Transverse colon (tissue), 4 donors: ENCODE measurements around the gene CDH24.

Source experiments
- POLR2AphosphoS5 ChIP-seq, 3 donors: sonication (generic); formaldehyde crosslinking; IDR thresholded peaks; one replicate each; pipeline ENCODE4 v1.6.1; 2016; ENCODE audit warnings: antibody characterized with exemption in 3 of 3
- TF ChIP-seq, protein P1 (sequence below), 5 experiments: fragments of 200-600 bp in 3 of 5; fragments of 450-650 bp in 2 of 5; sonication (generic) in 3 of 5; IDR thresholded peaks; 1 replicate in 2 of 5; 2 replicates in 3 of 5; pipeline ENCODE4 v1.5.1; 2016 to 2017; ENCODE audit warnings: antibody characterized with exemption in 5 of 5, inconsistent platforms in 3 of 5, mild to moderate bottlenecking in 2 of 5, moderate library complexity in 1 of 5

DNA sequence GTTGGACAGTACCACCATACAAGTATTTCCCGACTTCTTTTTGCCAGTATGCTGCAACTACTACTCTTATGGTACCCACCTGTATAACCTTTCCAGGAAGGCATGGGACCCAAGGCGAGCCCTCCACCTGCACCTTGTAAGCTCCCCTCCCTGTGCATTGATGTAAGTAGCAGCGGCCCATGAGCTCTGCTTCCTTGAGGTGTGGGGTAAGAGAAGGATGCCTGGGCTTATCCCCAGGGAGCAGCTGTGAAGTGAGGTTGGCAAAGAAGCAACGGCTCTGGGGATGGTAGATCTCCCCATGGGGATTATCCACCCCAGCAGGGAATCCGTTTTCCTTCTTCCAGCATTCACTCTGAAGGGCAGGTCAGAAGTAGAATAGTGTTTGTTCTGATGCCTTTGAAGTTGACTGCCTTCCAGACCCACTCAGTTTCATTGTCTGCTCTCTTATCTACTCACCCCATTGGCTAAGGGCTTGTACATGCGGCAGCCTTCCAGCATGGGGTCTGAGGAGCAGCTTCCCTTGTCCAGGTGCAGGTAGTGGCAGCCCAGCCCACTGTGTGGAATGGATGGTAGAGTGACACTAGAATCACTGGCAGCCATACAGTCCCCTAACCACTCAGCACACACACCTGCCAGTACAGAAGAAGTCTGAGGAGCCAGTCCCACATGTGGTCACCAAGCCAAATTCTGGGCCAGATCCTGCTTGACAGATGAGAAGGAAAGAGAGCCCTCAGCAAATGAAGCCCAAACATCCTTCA lies 44.1 kb upstream of the CDH24 start:
- TF ChIP-seq, protein P1, sequence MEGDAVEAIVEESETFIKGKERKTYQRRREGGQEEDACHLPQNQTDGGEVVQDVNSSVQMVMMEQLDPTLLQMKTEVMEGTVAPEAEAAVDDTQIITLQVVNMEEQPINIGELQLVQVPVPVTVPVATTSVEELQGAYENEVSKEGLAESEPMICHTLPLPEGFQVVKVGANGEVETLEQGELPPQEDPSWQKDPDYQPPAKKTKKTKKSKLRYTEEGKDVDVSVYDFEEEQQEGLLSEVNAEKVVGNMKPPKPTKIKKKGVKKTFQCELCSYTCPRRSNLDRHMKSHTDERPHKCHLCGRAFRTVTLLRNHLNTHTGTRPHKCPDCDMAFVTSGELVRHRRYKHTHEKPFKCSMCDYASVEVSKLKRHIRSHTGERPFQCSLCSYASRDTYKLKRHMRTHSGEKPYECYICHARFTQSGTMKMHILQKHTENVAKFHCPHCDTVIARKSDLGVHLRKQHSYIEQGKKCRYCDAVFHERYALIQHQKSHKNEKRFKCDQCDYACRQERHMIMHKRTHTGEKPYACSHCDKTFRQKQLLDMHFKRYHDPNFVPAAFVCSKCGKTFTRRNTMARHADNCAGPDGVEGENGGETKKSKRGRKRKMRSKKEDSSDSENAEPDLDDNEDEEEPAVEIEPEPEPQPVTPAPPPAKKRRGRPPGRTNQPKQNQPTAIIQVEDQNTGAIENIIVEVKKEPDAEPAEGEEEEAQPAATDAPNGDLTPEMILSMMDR (IDR thresholded peaks at IDR 0.05): no peak
- TF ChIP-seq POLR2AphosphoS5 (IDR thresholded peaks at IDR 0.05): no peak
